ENCODE measurements around the gene CFAP68. TPM values are rescaled to one million over a fixed set of nuclear protein-coding genes. Genes with fewer than 3 reads are reported as not detected.
A peak's percentile ranks its signal among the peaks of the same experiment; 100 is the strongest.
"Not testable (repeated sequence)": the region's sequence is repeated elsewhere in the genome, so short reads cannot be mapped to it uniquely, and the experiment has no call there.

CFAP68 gene
- total RNA-seq, 2 donors from 2014 or later = 24.9 to 32.6 TPM

GRCh38 chr11:111932611-111932950 lies 53.2 kb downstream of the CFAP68 start:
- Mint-ChIP-seq H3K9me3 (no peaks in the 10 kb centered on the region), H3K27ac (peak overlapping the region; percentile 11), H3K36me3 (ENCODE audit: insufficient read depth in 2 of 2) (peaks cover 0 to 4% of the 10 kb centered on the region in 2 donors), H3K4me1 (ENCODE audit: low read depth) (peaks cover 46% of the 10 kb centered on the region), H3K4me3 (peak overlapping the region; percentile 29 to 53), H3K27me3 (ENCODE audit: low read depth) (no peaks in the 10 kb centered on the region)
- ATAC-seq (replicated peaks in 1 of 2) (peak; percentile 77 to 79), DNase-seq (peak in 1 of 2 donors; percentile 23)

DNA sequence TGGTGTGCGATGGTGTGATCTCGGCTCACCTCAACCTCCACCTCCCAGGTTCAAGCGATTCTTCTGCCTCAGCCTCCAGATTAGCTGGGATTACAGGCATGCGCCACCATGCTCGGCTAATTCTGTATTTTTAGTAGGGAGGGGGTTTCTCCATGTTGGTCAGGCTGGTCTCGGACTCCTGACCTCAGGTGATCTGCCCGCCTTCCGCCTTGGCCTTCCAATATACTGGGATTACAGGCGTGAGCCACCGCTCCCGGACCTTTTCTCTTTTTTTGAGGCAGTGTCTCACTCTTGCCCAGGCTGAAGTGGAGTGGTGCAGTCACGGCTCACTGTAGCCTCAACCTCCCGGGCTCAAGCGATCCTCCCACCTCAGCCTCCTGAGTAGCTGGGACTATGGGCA lies 53.8 kb downstream of the CFAP68 start:
- H3K4me1 Mint-ChIP-seq (ENCODE audit: low read depth) = peaks cover 50% of the 10 kb centered on the region
- not testable (repeated sequence) for ATAC-seq (replicated peaks in 1 of 2); H3K9me3 Mint-ChIP-seq; H3K27ac Mint-ChIP-seq; H3K4me3 Mint-ChIP-seq; H3K36me3 Mint-ChIP-seq (ENCODE audit: insufficient read depth in 2 of 2); DNase-seq; H3K27me3 Mint-ChIP-seq (ENCODE audit: low read depth)

DNA sequence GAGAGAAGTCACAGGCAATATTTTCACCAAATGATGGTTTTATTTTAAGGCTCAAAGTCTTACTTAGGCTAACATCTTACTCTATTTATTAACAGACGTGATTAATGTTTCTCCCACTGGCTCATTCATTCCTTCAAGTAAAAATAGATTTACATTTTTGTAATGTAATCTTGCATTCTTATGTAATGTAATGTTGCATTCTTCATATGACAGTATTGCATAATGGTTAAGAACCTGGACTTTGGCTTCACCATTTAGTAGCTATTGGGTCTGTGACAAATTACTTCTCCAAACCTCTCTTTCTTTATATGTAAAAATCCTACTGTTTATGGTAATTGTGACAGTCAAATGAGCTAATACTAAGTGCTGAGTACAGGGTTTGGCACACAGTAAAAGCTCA lies 54.5 kb downstream of the CFAP68 start:
- no peak overlapping the region for H3K4me3 Mint-ChIP-seq
- no peak overlapping the region for H3K27ac Mint-ChIP-seq
- peaks cover 57% of the 10 kb centered on the region for H3K4me1 Mint-ChIP-seq (ENCODE audit: low read depth)
- H3K27me3 Mint-ChIP-seq (ENCODE audit: low read depth) = no peaks in the 10 kb centered on the region
- no peaks in the 10 kb centered on the region for H3K9me3 Mint-ChIP-seq
- ATAC-seq (replicated peaks in 1 of 2) (no peak), DNase-seq (no peak)
- peaks cover 2 to 4% of the 10 kb centered on the region in 2 donors for H3K36me3 Mint-ChIP-seq (ENCODE audit: insufficient read depth in 2 of 2)

DNA sequence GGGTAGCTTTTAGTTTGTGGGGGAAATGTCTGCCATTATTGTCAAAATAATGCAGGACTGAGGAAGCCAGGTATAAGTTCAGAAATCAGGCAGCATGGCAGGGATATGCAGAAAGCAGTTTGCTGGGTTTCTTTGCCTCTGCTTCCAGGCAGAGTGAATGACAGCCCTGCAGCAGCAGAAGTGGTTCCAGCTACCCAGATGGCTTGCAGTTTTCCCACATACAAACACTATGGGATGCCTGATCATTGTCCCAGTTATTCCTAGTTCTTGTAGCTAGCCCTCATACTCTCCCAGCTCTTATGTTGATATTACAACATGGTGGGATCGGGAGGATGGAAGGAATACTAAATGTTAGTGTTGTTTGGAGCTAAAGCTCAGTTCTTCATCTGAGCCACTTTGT lies 55.0 kb downstream of the CFAP68 start:
- ATAC-seq (replicated peaks in 1 of 2) = no peak
- H3K36me3 Mint-ChIP-seq (ENCODE audit: insufficient read depth in 2 of 2) = peaks cover 2 to 4% of the 10 kb centered on the region in 2 donors
- peak overlapping the region in 1 of 2 donors; percentile 7 for H3K4me3 Mint-ChIP-seq
- no peak overlapping the region for H3K27ac Mint-ChIP-seq
- no peak for DNase-seq
- no peaks in the 10 kb centered on the region for H3K9me3 Mint-ChIP-seq
- H3K4me1 Mint-ChIP-seq (ENCODE audit: low read depth) = peaks cover 61% of the 10 kb centered on the region
- no peaks in the 10 kb centered on the region for H3K27me3 Mint-ChIP-seq (ENCODE audit: low read depth)

Other genes starting within 250 kb of the CFAP68 start
- 10 to 100 TPM; 29.6 to 34.7 TPM for gene PPP2R1B, start 113.2 kb upstream of the CFAP68 start, total RNA-seq
- 10 to 100 TPM; 46.1 to 52.5 TPM for gene ALG9, start 8.0 kb upstream of the CFAP68 start, total RNA-seq
- 1 to 10 TPM; 2.8 to 4.9 TPM for gene FDXACB1, start 376 bp upstream of the CFAP68 start, total RNA-seq
- not detected for gene CRYAB, start 32.2 kb downstream of the CFAP68 start, total RNA-seq
- under 1 TPM in 1 of 2 donors, not detected in 1; 0.19 TPM for gene HSPB2, start 33.2 kb downstream of the CFAP68 start, total RNA-seq
- gene C11orf52, start 39.4 kb downstream of the CFAP68 start, total RNA-seq = not detected
- gene DIXDC1, start 57.8 kb downstream of the CFAP68 start, total RNA-seq = 10 to 100 TPM; 14.8 to 24.7 TPM
- 10 to 100 TPM; 27.2 to 31.6 TPM for gene DLAT, start 145.9 kb downstream of the CFAP68 start, total RNA-seq
- under 1 TPM; 0.36 to 0.39 TPM for gene PIH1D2, start 194.5 kb downstream of the CFAP68 start, total RNA-seq
- 10 to 100 TPM; 23.7 to 28.7 TPM for gene NKAPD1, start 194.8 kb downstream of the CFAP68 start, total RNA-seq
- 10 to 100 TPM; 24.2 to 34.1 TPM for gene TIMM8B, start 207.2 kb downstream of the CFAP68 start, total RNA-seq
- 100 to 1,000 TPM in 1 of 2 donors, 10 to 100 TPM in 1; 96.9 to 135 TPM for gene SDHD, start 207.3 kb downstream of the CFAP68 start, total RNA-seq

Data from activated T-cell treated with anti-CD3 and anti-CD28 coated beads, Interleukin-2, amount 50 U/mL, for 72 hours (primary cell).